Neural crest cell (in vitro differentiated cells): ENCODE measurements around the gene RADIL. TPM values are rescaled to one million over a fixed set of nuclear protein-coding genes. Genes with fewer than 3 reads are reported as not detected.

Experiments
- DNase-seq: peaks from one replicate; pipeline ENCODE4 v3.0.0; 2021; ENCODE audit warnings: low read depth, mixed read lengths, low spot score
- H3K27ac Mint-ChIP-seq: one replicate; pipeline ENCODE4 v1.8.0; 2021; ENCODE audit warnings: mild to moderate bottlenecking, mixed read lengths; ENCODE audit not compliant: unreplicated experiment
- H3K27me3 Mint-ChIP-seq: 2 replicates; pipeline ENCODE4 v1.8.0; 2021; ENCODE audit warnings: low read depth, mild to moderate bottlenecking, mixed read lengths
- H3K36me3 Mint-ChIP-seq: 2 replicates; pipeline ENCODE4 v1.8.0; 2021; ENCODE audit warnings: low read depth, mild to moderate bottlenecking, mixed read lengths
- H3K4me1 Mint-ChIP-seq: 2 replicates; pipeline ENCODE4 v1.8.0; 2021; ENCODE audit warnings: mixed read lengths
- H3K4me3 Mint-ChIP-seq: one replicate; pipeline ENCODE4 v1.8.0; 2021; ENCODE audit warnings: mild to moderate bottlenecking, mixed read lengths
- H3K9me3 Mint-ChIP-seq: 2 replicates; pipeline ENCODE4 v1.8.0; 2021; ENCODE audit warnings: mixed read lengths
- CTCF ChIP-seq: fragments of 200-600 bp; sonication (generic); conservative IDR thresholded peaks from 2 replicates; pipeline ENCODE4 v1.5.0; 2021; ENCODE audit warnings: antibody characterized with exemption, mild to moderate bottlenecking
- total RNA-seq: library from RNA; stranded (reverse); gene quantifications from 2 replicates; pipeline ENCODE4 v1.2.1, GENCODE V29; 2021

Gene RADIL
- total RNA-seq, 1 donor from 2014 or later, result 13.8 TPM

DNA sequence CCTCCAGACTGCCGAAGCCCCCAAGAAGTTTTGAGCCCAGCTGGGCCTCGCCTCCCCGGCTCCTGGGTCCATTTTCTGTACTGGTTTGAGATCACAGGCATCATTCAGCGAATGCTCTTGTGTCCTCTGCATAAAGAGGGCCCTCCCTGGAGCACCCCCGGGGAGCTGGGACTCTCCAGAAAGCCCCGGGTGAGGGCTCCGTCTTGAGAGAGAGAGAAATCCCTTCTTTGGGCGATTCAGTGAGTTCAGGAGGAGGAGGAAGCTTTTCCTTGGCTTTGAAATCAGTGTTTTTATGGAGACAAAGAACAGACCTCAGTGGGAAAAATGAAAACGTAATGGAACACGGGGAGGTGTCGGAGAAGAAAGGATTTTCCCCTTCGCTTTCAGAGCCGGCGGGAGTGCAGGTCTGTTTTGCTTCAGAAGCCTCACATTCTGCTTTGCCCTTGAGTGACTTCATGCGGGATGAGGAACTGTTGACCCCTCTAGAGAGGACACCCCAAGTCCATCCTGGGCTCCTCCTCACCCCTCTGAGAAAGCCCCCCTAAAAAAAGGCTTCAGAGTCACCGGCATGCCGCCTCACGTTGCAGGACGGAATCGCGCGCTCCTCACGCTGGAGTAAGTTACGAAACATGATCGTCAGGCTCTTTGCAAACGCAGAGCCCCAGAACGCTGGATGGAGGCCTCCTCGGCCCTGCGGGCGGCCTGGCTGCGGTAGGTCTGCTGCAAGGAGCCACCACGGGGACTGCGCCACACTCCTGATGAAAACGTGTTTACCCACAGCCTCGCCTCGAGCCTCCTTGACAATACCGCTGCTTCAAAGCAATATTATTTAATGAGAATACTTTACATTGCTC lies 116.6 kb downstream of the RADIL start:
- Mint-ChIP-seq H3K36me3 (peaks cover 5% of the 10 kb centered on the region), H3K27ac (no peak overlapping the region), H3K9me3 (no peaks in the 10 kb centered on the region), H3K4me1 (peaks cover 6% of the 10 kb centered on the region), H3K27me3 (no peaks in the 10 kb centered on the region), H3K4me3 (no peak overlapping the region)
- DNase-seq, result no peak
- TF ChIP-seq CTCF, result no peak

- H3K27ac Mint-ChIP-seq, result no peak overlapping the region
- DNase-seq, result no peak
- H3K4me1 Mint-ChIP-seq, result peaks cover 6% of the 10 kb centered on the region
These were observed 117.6 kb downstream of the RADIL start for GRCh38 chr7:4765776-4766490.

DNA sequence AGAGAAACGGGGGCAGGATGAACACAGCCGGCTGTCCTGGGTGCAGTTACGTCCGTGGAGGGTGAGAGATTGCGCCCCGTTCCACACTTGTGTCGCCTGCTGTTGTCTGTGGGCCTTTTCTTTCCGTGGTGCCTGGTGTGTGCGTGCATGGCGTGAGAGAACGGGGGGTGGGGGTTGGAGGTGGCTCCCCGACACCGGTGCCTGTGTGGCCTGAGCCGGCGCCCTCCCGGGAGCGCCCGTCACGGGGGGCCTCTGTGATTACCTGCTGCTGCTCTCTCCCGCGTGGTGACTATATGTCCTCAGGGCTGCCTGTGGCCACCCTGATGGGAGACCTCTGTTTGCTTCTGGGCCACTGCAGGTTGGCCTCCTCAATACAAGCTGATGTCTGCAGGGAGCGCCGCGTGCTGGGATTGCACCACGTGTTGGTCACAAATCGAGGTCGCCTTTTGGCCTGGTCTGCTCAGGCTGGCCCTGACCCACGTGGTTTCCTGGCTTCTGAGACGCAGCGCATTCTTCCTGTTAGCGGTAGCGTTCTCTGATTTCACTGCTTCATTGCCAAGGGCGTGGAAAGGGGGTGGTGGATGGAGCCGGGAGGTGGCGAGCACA lies 119.0 kb downstream of the RADIL start:
- TF ChIP-seq CTCF, result no peak
- H3K27ac Mint-ChIP-seq, result peak overlapping the region; percentile 67
- H3K36me3 Mint-ChIP-seq, result peaks cover 5% of the 10 kb centered on the region
- no peak for DNase-seq
- H3K9me3 Mint-ChIP-seq, result no peaks in the 10 kb centered on the region
- no peaks in the 10 kb centered on the region for H3K27me3 Mint-ChIP-seq
- H3K4me1 Mint-ChIP-seq, result peaks cover 6% of the 10 kb centered on the region
- no peak overlapping the region for H3K4me3 Mint-ChIP-seq

More at GRCh38 chr7:4765776-4766490, 117.6 kb downstream of the RADIL start:
- no peaks in the 10 kb centered on the region for H3K27me3 Mint-ChIP-seq
- H3K9me3 Mint-ChIP-seq, result no peaks in the 10 kb centered on the region
- TF ChIP-seq CTCF, result peak; percentile 31
- peaks cover 5% of the 10 kb centered on the region for H3K36me3 Mint-ChIP-seq
- H3K4me3 Mint-ChIP-seq, result peak overlapping the region; percentile 44

- H3K27me3 Mint-ChIP-seq, result no peaks in the 10 kb centered on the region
- no peak overlapping the region for H3K4me3 Mint-ChIP-seq
- H3K9me3 Mint-ChIP-seq, result no peaks in the 10 kb centered on the region
- peaks cover 5% of the 10 kb centered on the region for H3K36me3 Mint-ChIP-seq
- DNase-seq, result no peak
- peaks cover 4% of the 10 kb centered on the region for H3K4me1 Mint-ChIP-seq
- no peak overlapping the region for H3K27ac Mint-ChIP-seq
- no peak for TF ChIP-seq CTCF
These were observed 119.7 kb downstream of the RADIL start for GRCh38 chr7:4763794-4764185.

DNA sequence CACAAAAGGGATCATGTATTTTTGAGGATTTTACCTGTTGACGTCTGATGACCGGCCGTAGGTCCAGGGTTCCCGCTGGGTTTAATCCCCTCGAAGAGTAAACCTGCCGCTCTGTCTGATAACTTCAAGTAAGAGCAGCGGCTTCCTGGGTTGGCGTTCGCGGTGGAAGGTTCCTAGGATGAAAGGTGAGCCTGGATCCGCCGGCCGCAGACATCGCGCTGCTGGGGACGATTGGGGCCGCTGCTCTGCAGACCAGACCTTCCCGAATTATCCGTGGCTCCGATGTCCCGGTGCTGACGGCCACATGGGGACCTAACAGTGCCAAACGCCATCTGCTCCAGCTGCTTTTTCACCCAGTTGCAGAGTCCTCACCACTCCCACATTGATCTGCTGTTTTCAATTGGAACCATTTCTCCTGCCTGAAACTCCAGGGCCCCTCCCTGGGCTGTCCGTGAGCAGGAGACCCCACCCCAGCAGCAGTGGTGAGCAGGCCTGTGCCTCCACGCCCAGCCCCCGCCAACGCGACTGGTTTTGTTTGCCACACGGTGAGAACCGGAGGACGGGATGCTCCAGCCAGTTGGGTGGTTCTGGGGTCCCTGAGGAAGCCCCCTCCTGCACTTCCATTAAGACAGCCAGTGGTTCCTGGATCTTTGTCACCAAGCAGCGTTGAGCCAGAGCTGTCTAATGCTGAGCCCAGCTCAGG lies 120.3 kb downstream of the RADIL start:
- no peaks in the 10 kb centered on the region for H3K27me3 Mint-ChIP-seq
- H3K27ac Mint-ChIP-seq, result no peak overlapping the region
- no peaks in the 10 kb centered on the region for H3K9me3 Mint-ChIP-seq

More for the DNA sequence above, 120.3 kb downstream of the RADIL start:
- no peak for DNase-seq
- Mint-ChIP-seq H3K4me1 (no peaks in the 10 kb centered on the region), H3K4me3 (no peak overlapping the region), H3K36me3 (peaks cover 5% of the 10 kb centered on the region)
- no peak for TF ChIP-seq CTCF
